ENCODE data around the gene ABCC1.

DNA sequence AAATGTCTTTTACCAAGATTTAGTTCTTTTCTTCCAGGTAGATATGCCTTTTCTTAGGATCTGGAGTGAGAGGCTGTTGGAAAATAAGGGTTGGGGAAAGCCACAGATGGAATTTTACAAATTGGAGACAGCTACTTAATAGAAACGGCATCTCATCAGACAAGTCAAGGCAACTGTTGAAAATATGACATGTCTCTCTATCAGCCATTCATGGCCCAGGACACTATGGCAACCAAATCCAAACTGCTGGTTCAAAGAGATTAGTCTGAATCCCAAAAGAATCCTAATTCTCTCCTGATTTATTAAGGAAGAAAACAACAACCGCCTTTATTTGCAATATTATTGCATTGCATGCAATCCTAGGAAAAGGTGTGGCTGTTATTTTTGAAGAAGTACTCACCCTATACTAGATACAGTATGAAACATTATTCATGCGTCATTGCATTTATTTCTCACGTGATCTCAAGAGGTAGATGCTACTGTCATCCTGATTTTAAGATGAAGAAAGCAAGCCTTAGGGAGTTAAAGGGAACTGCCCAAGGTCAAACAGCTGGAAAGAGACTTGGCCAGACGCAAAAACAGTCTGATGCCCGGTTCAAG lies 48.4 kb upstream of the ABCC1 start:
- no peak for TF ChIP-seq RFX5 (IDR thresholded peaks at IDR 0.05; ENCODE audit: low read depth, low read length)
- TF ChIP-seq, protein P1, sequence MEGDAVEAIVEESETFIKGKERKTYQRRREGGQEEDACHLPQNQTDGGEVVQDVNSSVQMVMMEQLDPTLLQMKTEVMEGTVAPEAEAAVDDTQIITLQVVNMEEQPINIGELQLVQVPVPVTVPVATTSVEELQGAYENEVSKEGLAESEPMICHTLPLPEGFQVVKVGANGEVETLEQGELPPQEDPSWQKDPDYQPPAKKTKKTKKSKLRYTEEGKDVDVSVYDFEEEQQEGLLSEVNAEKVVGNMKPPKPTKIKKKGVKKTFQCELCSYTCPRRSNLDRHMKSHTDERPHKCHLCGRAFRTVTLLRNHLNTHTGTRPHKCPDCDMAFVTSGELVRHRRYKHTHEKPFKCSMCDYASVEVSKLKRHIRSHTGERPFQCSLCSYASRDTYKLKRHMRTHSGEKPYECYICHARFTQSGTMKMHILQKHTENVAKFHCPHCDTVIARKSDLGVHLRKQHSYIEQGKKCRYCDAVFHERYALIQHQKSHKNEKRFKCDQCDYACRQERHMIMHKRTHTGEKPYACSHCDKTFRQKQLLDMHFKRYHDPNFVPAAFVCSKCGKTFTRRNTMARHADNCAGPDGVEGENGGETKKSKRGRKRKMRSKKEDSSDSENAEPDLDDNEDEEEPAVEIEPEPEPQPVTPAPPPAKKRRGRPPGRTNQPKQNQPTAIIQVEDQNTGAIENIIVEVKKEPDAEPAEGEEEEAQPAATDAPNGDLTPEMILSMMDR (conservative IDR thresholded peaks at IDR 0.05; ENCODE audit: low read depth, low read length), result no peak
- TF ChIP-seq SMC3 (IDR thresholded peaks at IDR 0.05; ENCODE audit: low read depth, low read length), result no peak
- no peak for TF ChIP-seq POLR2A (IDR thresholded peaks at IDR 0.05; ENCODE audit: low read depth, low read length)

Data from IMR-90 (cell line).